Colon (tissue), 2 donors: ENCODE results near the gene ATP8B4.

Source experiments
- FAIRE-seq: peaks from 2 replicates; lab custom pipeline; 2012; peaks lifted over from hg19 to GRCh38; lab: Jason Lieb, UNC
- donor health status: control.
- donor health status: control.

Gene ATP8B4

DNA sequence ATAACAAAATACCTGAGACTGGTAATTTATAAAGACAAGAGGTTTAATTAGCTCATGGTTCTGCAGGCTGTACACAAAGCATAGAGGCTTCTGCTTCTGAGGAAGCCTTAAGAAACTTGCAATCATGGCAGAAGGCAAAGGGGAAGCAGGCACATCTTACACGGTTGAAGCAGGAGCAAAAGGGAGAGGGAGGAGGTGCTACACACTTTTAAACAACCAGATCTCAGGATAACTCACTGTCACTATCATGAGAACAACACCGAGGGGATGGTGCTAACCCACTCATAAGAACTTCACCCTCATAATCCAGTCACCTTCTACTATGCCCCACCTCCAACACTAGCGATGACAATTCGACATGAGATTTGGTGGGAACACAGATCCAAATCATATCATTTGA, 54.4 kb downstream of the ATP8B4 start:
- FAIRE-seq: no peak

DNA sequence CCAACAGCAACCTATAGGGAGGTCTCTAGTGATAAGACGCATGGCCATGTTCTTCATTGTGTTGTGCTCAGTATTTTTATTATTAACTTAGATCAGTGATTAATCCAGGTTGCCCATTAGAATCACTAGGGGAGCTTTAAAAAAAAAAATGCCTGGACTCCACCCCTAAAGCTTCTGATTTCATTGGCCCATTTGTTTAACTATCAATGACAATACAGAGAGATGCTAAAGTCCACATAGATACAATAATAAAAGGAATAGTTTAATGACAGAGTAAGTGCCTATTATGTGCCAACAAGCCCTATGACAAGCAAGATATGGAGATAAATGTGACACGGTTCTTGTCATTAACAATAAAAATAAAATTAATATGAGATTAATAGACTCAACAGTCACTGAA, 55.8 kb downstream of the ATP8B4 start:
- FAIRE-seq: no peak

DNA sequence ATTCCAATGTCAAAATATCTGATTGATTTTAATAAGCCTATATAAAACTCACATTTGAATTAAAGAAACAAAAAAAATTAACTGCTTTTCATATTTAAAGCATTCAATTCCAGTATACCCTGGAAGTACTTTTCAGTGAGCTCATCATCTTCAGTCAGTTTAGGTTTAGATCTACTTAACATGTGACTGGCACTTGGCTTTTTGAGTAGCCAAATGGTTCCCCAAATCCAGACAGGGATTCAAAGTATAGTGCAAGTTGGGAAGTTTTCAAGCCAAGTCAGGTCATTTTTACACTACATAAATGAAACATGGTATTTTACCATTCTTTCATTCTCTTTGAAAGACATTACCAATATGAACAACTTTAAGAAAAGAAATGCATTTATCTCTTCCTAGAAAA, 57.5 kb downstream of the ATP8B4 start:
- no peak for FAIRE-seq

DNA sequence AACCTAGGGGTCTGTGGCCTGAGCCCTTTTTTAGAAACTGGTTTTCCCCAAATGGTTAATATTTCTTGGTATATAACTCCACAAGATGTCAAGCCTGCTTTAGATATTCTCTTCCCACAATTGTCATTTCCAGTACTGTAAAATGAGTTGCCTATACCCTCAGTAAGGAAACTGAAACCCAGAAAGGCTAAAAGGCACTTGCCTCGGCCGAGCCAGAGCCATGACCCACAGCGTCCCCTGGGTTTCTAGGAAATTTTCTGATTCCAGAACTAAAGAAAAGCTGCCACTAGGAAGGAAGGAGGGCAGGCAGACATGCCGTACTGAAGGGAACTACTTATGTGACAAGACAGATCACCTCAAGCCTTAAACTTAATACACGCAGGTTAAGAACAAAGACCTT, 59.1 kb downstream of the ATP8B4 start:
- no peak for FAIRE-seq

DNA sequence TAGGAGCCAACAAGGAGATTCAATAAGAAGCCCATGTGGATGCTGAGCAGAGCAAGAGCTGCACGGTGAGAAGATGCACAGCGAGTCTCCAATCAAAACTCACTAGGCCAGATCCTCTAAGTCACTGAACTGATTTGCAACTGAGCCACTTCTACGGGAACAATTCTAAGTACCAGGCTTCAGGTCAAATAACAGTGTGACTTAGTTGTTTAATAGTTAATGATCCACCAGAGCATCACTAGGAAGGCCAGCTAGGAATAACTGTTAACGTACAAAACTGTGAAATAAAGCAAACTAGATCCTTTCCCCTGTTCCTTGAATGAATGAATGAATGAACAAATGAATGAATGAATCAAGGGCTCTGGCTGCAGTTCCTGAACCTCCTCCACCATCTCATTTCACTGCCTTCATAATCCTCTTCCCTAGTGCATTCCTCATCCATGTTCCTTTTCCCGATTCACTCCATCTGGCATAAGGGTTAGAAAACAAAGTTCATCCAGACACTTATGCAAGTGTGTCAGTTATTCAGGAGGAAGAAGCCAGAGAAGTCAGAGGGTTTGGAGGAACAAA, 59.7 kb downstream of the ATP8B4 start:
- no peak for FAIRE-seq

DNA sequence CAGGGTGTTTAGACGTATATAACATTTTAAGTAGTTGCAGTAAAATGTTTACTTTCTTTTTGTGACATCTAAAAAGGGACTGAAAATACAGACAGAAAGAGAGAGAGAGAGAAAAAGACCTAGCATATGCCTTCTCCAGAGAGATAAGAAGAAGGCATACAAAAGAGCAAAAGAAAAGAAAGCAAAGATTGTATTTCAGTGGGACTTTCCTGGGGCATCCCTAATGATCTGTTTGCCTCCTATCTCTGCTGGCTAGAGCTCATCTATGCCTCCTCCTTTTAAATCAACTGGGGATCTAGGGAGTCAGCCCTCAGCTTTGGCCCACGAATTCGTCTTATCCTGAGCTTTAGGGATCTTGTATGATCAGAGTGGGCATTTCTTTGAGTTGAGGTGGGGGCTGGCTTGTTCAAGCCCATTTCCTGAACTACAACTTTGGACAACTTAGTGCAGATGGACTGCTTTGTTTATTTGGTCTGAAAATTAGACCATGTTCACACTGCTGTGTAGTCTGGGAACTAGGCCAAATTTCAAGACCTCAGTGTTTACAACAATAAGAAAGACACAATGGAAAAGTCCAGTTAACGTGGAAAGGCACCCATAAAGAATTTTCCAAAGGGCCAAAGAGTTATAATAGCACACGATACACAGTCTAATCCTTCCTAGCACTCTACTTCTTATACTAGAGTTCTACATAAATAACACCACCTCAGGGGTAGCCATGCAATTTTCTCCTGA, 61.0 kb downstream of the ATP8B4 start:
- FAIRE-seq: no peak

DNA sequence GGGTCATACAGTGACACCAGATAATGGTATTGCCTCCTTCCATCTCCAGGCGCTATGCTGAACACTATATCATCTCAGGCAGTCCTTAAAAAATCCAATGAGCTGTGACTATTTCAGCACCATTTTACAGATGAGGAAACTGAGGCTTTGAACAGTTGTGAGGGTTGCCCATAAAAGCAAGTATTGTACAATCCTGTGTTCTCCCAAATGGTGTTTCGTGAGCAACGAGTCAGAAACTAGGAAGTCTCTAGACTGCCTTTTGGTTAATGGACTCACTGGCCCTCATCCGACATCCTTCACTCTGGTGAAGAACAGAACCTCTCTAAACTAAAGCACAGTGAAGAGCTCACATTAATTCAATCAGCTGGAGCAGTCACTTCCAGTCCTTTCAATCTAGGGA, 61.8 kb downstream of the ATP8B4 start:
- no peak for FAIRE-seq

DNA sequence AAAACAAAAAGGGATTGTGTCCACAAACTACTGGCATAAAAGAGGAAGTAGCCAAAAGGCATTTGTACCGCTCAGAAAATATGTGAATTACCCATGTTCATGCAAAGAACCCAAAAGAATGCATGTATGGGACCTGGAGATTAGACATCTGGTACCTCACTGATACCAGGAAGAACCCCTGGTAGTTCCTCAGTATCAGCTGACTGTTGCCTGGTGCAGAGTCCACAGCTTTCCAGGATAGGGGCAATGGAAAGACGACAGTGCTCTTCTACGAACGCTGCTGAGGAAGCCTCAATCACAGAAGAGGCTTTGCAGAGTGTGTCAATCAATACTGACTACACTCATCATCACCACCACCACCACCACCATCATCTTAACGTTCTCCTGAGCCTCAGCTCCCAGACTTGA, 63.3 kb downstream of the ATP8B4 start:
- no peak for FAIRE-seq

DNA sequence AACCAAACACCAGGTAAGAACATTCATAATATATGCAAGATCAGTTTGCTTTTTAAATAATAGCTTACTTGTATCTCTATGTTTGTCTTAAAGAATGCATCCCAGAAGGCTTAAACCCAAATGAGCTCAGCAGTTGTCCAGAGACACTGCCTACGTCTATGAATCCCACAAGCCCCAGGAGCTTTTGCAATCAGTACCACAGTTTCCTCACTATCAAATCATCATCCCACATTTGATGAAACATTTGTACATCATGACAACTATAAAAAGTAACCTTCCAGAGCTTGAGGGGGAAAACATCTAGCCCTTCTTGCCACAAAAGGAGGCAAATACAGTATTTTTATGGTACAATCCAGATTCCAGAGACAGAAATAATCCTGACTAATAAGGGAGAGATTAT, 63.7 kb downstream of the ATP8B4 start:
- FAIRE-seq: no peak

DNA sequence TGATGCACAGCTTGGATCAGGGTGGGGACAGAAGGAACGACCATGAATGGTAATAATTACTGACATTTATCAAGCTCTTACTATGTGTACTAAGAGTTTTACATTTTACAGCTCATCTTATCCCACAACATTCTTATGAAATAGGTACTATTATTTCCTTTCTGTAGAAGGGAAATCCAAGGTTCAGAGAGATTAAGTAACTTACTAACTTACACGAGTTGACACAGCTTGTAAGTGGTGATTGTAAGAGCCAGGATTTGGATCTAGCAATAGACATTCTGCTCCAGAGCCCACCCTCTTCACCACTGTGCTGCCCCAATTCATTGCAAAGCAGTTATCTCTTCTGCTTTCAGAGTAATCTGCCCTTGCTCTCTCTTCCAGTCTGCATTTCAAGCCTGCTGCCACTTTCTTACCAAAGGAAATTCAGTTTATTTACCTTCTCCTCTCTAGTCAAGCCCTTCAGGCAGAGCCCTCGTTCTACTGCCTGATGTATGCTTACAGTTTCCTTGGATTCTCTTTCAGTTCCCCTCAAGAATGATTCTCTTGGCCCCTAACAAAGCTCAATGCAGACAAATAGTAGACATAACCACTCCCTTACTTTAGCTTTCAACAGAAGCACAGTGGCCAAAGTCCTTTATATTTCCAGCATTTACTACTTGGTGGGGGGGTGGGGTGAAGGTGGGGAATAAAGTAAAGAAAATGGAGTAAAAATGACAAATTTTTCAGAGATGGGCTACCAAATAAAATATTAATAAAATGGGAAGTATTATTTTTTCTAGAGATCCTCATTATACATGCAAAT, 65.8 kb downstream of the ATP8B4 start:
- no peak for FAIRE-seq

DNA sequence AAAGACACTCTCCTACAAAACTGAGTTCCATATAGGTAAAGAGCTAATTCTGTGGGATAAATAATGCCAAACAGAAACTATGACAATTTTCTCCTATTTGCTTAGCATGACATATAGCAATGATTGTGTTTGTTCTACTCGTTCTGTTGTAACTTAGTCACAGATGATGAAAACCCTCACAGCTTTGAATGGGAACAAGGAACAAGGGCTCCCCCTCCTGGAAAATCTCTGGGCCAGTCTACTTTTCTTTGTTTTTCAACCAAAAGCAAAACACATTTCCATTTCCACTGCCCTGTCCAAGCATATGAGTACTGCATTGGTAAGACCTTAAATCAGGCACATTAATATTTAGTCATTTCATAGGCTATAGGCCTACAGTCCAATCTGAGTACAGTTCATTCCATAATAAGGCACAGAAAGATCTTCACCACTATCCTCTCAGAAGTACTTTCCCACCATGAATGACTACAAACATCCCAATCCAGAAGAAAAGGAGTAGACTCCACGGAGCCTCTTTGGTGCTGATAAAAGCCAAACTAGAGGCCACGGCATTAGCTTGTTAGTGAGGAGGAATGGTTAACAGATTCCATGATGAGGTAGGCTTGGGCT, 67.1 kb downstream of the ATP8B4 start:
- FAIRE-seq: no peak

DNA sequence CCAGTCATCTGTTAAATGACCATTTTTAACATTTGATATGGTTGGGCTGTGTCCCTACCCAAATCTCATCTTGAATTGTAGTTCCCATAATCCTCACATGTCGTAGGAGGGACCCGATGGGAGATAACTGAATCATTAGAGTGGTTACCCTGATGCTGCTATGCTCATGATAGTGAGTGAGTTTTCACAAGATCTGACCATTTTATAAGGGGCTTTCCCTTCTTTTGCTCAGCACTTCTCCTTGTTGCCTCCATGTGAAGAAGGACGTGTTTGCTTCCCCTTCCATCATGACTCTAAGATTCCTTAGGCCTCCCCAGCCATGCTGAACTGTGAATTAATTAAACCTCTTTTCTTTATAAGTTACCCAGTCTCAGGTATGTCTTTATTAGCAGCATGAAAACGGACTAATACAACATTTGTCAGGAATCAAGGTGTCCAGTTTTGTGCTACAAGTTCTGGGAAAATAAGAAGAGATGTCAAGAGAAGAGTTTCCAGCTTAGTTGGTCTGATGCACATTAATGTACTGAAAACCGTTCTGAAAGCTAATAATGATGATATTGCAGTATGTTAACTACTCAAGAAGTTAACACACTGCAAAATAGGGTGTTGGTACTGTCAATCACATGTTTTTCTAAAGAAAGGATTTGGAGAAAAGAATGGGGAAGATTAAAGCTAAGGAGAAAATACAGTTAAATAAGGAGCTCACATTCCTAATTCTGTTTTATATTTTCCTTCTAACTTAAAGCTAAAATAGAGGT, 67.9 kb downstream of the ATP8B4 start:
- no peak for FAIRE-seq

DNA sequence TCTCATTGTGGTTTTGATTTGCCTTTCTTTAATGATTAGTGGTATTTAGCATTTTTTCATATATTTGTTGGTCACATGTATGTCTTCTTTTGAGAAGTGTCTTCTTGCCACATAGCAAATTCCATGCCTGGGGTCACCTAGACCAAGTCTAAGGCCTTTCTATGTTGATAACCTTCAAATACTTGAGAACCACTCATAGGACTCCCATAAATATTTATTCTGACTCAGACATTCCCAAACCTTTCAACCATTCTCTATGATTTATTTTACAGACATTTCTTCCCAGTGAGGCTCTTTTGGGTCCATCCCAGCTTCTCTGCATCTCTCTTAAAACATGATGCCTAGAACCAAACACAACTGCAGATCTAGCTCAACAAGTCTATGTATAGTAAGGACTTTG, 69.2 kb downstream of the ATP8B4 start:
- FAIRE-seq: no peak

DNA sequence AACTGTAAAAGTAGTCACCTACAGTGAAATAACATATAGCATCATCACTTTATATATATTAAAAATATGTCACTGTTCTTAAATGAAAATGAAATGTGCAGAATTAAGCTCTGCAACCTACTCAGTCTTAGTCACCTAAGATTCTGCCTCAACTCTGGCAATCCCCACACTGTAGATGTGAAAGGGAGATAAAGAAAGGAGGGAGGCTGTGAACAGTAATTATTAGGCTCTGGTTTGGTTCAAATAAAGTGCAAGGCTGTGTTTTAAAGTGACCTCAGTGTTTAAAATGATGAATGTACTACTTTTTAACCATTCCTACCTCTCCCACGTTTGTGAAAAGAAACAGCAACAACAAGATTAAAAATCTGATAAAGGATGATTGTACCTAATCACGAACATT, 72.2 kb downstream of the ATP8B4 start:
- no peak for FAIRE-seq

DNA sequence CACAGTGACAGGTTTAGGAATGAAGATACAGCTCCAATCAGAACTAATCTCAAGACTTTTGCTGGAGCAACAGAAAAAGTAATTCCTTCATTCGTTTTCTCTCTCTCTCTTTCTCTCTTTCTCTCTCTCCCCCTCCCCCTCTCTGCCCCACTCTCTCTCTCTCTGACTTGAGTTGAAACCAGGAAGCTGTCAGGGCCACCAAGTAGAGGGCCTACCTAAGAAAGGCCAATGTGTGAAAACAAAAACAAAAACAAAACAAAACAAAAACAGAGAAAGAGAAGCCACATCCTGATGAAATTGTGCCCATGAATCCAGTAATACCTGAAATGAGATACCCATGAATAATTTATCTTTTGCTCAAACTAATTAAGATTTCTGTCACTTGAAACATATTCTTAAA, 72.9 kb downstream of the ATP8B4 start:
- no peak for FAIRE-seq

DNA sequence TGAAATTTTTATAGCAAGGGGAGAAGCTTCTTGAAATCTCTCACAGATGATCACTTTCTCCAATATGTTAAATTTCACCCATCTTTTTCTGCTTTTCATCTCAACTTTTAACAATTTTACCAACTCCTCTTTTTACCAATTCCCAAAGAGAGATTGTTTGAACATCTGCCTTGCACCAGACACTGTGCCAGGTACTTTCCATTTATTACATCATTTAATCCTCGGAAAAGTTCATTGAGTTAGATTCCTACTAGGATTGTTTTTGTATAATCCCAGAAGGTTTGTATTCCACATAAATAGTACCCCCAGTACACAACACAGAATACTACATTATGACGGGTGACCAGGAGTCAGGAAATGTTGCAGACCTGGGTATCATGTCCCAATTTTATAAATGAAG, 74.1 kb downstream of the ATP8B4 start:
- no peak for FAIRE-seq

DNA sequence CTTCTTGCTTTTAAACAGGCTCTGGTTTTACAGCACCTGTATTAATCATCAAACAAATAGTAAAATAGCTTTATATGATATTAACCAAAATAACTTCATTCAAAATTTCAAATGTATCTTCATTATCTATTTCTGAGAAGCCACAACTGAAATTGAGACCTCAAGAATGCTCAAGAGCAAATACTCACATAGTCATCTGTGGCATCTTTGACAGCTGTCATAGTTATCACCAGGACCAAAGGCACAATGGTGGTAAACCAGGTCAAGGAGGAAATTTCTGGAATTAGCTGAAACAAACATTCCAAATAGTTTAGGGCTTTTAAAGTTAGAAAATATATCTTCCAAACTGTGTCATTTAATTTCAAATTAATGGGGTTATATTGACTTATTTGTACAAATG, 74.6 kb downstream of the ATP8B4 start:
- FAIRE-seq: no peak

DNA sequence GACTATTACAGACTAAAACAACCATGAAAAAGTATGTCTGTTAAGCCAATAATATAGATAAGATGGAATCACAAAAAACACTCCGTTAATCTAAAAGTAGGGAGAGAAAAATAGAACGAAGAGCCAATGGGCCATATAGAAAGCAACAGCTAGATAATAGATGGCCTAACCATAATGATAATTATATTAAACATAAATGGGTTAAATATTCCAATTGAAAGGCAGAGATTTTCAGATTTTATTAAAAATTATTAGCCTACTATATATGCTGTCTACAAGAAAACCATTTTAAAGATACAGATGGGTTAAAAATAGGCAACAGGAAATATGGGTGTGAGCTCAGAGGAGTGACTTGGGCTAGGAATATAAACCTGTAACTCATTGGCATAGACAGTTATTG, 76.3 kb downstream of the ATP8B4 start:
- FAIRE-seq: no peak

DNA sequence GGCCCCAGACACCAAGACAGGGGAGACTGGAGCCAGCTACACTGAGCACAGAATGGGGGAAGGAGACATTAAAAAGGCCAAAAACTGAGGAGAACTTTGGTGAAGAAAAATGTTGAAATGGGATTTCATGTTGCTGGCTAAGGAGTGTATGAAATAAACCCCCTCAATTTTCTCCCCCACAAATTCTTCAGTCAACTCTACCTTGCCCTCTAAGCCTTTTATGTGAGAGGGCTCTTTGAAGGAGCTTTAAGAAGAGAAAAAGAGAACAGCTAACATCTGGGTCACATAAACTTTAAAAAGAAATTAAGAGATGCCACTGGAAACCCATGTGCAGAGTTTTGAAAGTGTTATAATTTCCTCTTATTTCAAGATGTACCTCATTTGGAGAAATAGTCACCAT, 88.6 kb downstream of the ATP8B4 start:
- no peak for FAIRE-seq

DNA sequence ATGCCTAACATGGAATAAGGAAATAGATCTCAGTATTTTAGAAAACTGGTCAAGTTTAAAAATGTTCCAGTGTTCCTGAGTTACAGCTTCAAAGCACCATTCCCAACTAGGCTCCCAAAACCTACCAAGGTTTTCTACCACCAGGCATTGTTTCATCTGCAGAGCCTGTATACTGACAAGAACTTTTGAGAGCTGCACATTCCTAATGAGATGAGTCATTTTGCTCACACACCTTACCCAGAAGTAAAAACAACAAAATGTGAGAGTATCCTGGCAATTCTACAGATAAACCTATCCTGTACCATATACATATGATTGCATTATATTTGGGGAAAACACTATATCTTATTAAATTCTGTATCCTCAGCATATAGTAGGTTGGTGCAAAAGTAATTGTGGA, 90.7 kb downstream of the ATP8B4 start:
- no peak for FAIRE-seq

DNA sequence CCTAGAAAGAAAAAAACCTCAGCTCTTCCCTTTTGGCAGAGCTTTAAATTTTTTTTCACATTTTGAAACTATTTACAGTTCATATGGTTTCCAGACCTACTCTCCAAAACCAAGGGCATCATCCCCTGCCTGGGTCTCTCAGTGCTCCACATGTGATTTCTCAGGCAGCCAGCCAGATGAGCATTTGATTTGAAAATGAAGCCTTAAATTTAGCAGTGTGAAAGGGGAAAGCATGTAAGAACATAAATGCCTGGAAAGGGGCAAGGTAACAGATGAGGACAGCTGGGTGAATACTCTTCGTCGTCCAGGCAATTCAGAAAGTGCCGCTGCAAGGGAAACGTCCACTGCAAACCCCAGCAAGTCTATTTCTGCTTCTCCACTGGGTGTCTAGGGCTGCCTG, 94.8 kb downstream of the ATP8B4 start:
- no peak for FAIRE-seq

DNA sequence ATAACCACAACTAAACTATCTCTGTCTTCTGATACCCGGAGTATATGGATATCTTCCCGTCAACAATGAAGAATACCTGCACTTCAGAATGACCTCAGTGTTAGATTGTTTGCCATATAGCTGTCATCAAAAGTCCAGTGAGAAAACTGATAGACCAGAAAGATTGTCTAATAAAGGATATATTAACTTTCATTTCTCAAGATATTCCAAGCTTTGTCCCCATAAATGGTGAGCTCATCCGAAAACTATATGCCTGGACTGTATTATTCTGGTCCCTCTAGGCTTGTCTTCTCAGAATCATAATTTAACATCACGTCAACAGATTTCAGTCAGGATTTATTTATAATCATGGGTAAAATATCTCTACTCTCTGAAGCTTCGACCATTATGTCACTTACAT, 100.5 kb downstream of the ATP8B4 start:
- FAIRE-seq: no peak
